Retina (tissue), 1 donor: ENCODE results near the gene ZNF746.

Source experiments
- DNase-seq: peaks from one replicate; pipeline ENCODE4 v3.0.0-alpha.2; 2016

Gene ZNF746

GRCh38 chr7:149489391-149490024, 8.1 kb downstream of the ZNF746 start:
- DNase-seq = no peak

- DNase-seq = no peak
These were observed 18.0 kb downstream of the ZNF746 start for GRCh38 chr7:149479568-149479967.

- DNase-seq = no peak
These were observed 18.9 kb downstream of the ZNF746 start for GRCh38 chr7:149478754-149479153.

GRCh38 chr7:149477494-149478443, 19.8 kb downstream of the ZNF746 start:
- no peak for DNase-seq

- no peak for DNase-seq
These were observed 20.8 kb downstream of the ZNF746 start for GRCh38 chr7:149476791-149477190.

GRCh38 chr7:149475121-149476045, 22.2 kb downstream of the ZNF746 start:
- DNase-seq = no peak

- DNase-seq = no peak
These were observed 23.1 kb downstream of the ZNF746 start for GRCh38 chr7:149474309-149475120.

- DNase-seq = no peak
These were observed 24.4 kb downstream of the ZNF746 start for GRCh38 chr7:149473251-149473650.

GRCh38 chr7:149471289-149471953, 26.2 kb downstream of the ZNF746 start:
- DNase-seq = no peak

- no peak for DNase-seq
These were observed 27.8 kb downstream of the ZNF746 start for GRCh38 chr7:149469806-149470205.

- DNase-seq = no peak
These were observed 29.4 kb downstream of the ZNF746 start for GRCh38 chr7:149468208-149468607.

- no peak for DNase-seq
These were observed 30.2 kb downstream of the ZNF746 start for GRCh38 chr7:149467321-149467859.

- DNase-seq = no peak
These were observed 31.2 kb downstream of the ZNF746 start for GRCh38 chr7:149466364-149466763.

GRCh38 chr7:149463500-149464161, 34.0 kb downstream of the ZNF746 start:
- no peak for DNase-seq

- no peak for DNase-seq
These were observed 35.5 kb downstream of the ZNF746 start for GRCh38 chr7:149462101-149462520.

- peak; percentile 89 for DNase-seq
These were observed 36.9 kb downstream of the ZNF746 start, which contains the start of gene ZNF777 for GRCh38 chr7:149460493-149461277. TSS of gene ZNF777 (minus strand) at chr7:149461062. CDS start at chr7:149456022, 5,040 bp downstream.

- peak; percentile 34 for DNase-seq
These were observed 37.8 kb downstream of the ZNF746 start for GRCh38 chr7:149459540-149460452.

- no peak for DNase-seq
These were observed 38.4 kb downstream of the ZNF746 start for GRCh38 chr7:149459201-149459539.

- DNase-seq = no peak
These were observed 39.4 kb downstream of the ZNF746 start for GRCh38 chr7:149458235-149458634.
